ENCODE measurements around the gene CT45A6.
"Not testable (repeated sequence)": the region's sequence is repeated elsewhere in the genome, so short reads cannot be mapped to it uniquely, and the experiment has no call there.

Gene CT45A6

GRCh38 chrX:135802687-135803086 lies at the start of gene CT45A6:
Gene CT45A6 (minus strand): TSS chrX:135802787. CDS start chrX:135798993, 3,794 bp downstream.
- not testable (repeated sequence) for DNase-seq

- not testable (repeated sequence) for DNase-seq
Observed at GRCh38 chrX:135837180-135837579, 34.6 kb upstream of the CT45A6 start, which contains the start of gene CT45A7. Gene CT45A7 (minus strand): TSS chrX:135837280. CDS start chrX:135833533, 3,747 bp downstream.

- not testable (repeated sequence) for DNase-seq
Observed at GRCh38 chrX:135819912-135820311, 17.3 kb upstream of the CT45A6 start, which contains the start of gene CT45A2. Gene CT45A2 (minus strand): TSS chrX:135820012. CDS start chrX:135816265, 3,747 bp downstream.

GRCh38 chrX:135785403-135785802 lies 17.2 kb downstream of the CT45A6 start, which contains the start of gene CT45A5:
Gene CT45A5 (minus strand): TSS chrX:135785503. CDS start chrX:135781729, 3,774 bp downstream.
- DNase-seq, result not testable (repeated sequence)

GRCh38 chrX:135768091-135768490 lies 34.5 kb downstream of the CT45A6 start, which contains the start of gene CT45A3:
Gene CT45A3 (minus strand): TSS chrX:135768191. CDS start chrX:135764444, 3,747 bp downstream.
- DNase-seq, result not testable (repeated sequence)

GRCh38 chrX:135744739-135745138 lies 57.8 kb downstream of the CT45A6 start:
- DNase-seq, result not testable (repeated sequence)
